CD4-positive, alpha-beta memory T cell (primary cell): ENCODE results near the gene KCNN4. TPM values are rescaled to one million over a fixed set of nuclear protein-coding genes. Genes with fewer than 3 reads are reported as not detected.
A peak's percentile ranks its signal among the peaks of the same experiment; 100 is the strongest.

Experiments
- CTCF ChIA-PET: fragments of 350-600 bp; sonication (Branson Sonifier 250); formaldehyde crosslinking; loops from one replicate; lab custom pipeline; 2021; ENCODE audit warnings: inconsistent platforms; ENCODE audit not compliant: partially characterized antibody; lab: Charles Lee
- POLR2A ChIA-PET: fragments of 350-600 bp; sonication (Branson Sonifier 250); formaldehyde crosslinking; loops from one replicate; lab custom pipeline; 2021; ENCODE audit not compliant: partially characterized antibody; lab: Charles Lee
- DNase-seq, 5 donors: peaks; one replicate each; pipeline versions ENCODE4 v3.0.0 to v3.0.0-alpha.2; 2020 to 2022; ENCODE audit warnings: mixed read lengths in 1 of 5
- H3K27ac ChIP-seq: one replicate; pipeline ENCODE4 v1.7.0; 2013; ENCODE audit warnings: low read depth, low read length
- H3K27me3 ChIP-seq: 2 replicates; pipeline ENCODE4 v1.7.0; 2013; ENCODE audit warnings: mild to moderate bottlenecking, low read length, moderate library complexity; ENCODE audit not compliant: insufficient read depth
- H3K36me3 ChIP-seq: 2 replicates; pipeline ENCODE4 v1.7.0; 2013; ENCODE audit warnings: mild to moderate bottlenecking, low read length, moderate library complexity; ENCODE audit not compliant: insufficient read depth
- H3K4me1 ChIP-seq: 2 replicates; pipeline ENCODE4 v1.7.0; 2013; ENCODE audit warnings: mild to moderate bottlenecking, low read length, moderate library complexity; ENCODE audit not compliant: insufficient read depth
- H3K4me3 ChIP-seq, 2 donors: one replicate each; pipeline ENCODE4 v1.7.0; 2013; ENCODE audit warnings: low read length in 2 of 2, mild to moderate bottlenecking in 1 of 2
- H3K9me3 ChIP-seq, 2 donors: one replicate each; pipeline ENCODE4 v1.7.0; 2013; ENCODE audit warnings: low read length in 2 of 2, control low read depth in 1 of 2; ENCODE audit not compliant: control insufficient read depth in 1 of 2
- H3K27ac Mint-ChIP-seq, 7 donors: one replicate each; pipeline ENCODE4 v1.8.0; 2020 to 2021; ENCODE audit warnings: mixed read lengths in 7 of 7, mild to moderate bottlenecking in 6 of 7, inconsistent platforms in 3 of 7, moderate library complexity in 3 of 7
- H3K27me3 Mint-ChIP-seq, 2 donors: one replicate each; pipeline ENCODE4 v1.8.0; 2020 to 2021; ENCODE audit warnings: mixed read lengths in 2 of 2
- H3K36me3 Mint-ChIP-seq, 2 donors: one replicate each; pipeline ENCODE4 v1.8.0; 2020 to 2021; ENCODE audit warnings: mixed read lengths in 2 of 2, inconsistent platforms in 1 of 2, mild to moderate bottlenecking in 1 of 2
- H3K4me1 Mint-ChIP-seq, 4 donors: one replicate each; pipeline ENCODE4 v1.8.0; 2020 to 2021; ENCODE audit warnings: mixed read lengths in 4 of 4, mild to moderate bottlenecking in 1 of 4
- H3K4me3 Mint-ChIP-seq, 8 donors: one replicate each; pipeline ENCODE4 v1.8.0; 2020 to 2021; ENCODE audit warnings: mixed read lengths in 8 of 8, mild to moderate bottlenecking in 7 of 8, moderate library complexity in 6 of 8, inconsistent platforms in 3 of 8
- H3K9me3 Mint-ChIP-seq, 8 donors: one replicate each; pipeline ENCODE4 v1.8.0; 2020 to 2021; ENCODE audit warnings: mixed read lengths in 8 of 8, mild to moderate bottlenecking in 5 of 8, inconsistent platforms in 3 of 8, moderate library complexity in 1 of 8
- intact Hi-C: fragments of 100-400 bp; cut with micrococcal nuclease; formaldehyde crosslinking; loops from one replicate; pipeline ENCODE4 v1.15.1; 2023
- polyA plus RNA-seq, 2 donors: library from polyadenylated mRNA; unstranded; fragments of 300-500 nt; fragmentation: Illumina TruSeq; gene quantifications; one replicate each; pipeline ENCODE4 v1.2.3, GENCODE V29; 2021
- total RNA-seq, 2 experiments: library from RNA; stranded (reverse); gene quantifications; one replicate each; pipeline ENCODE4 v1.2.3, GENCODE V29; 2021

The KCNN4 gene
- total and polyA plus RNA-seq, 4 experiments from 2014 or later, result 10.5 to 33.9 (median 28.7) TPM

- CTCF ChIA-PET, result interaction anchor here (1.3 kb wide), 1 partner anchor 57 kb away, joined by 3 read pairs; no protein-coding TSS in a partner anchor
- H3K27ac Mint-ChIP-seq, result peak overlapping the region in 2 of 7 donors; percentile 5 to 27
- intact Hi-C loops, result no loop called here
Observed at GRCh38 chr19:43725468-43725867, 55.3 kb downstream of the KCNN4 start.

GRCh38 chr19:43724896-43725295, 55.9 kb downstream of the KCNN4 start:
- Histone ChIP-seq H3K9me3 (no peaks in the 10 kb centered on the region), H3K27me3 (no peaks in the 10 kb centered on the region), H3K36me3 (peaks cover 11% of the 10 kb centered on the region), H3K4me1 (no peaks in the 10 kb centered on the region), H3K27ac (no peak overlapping the region), H3K4me3 (no peak overlapping the region)
- H3K4me1 Mint-ChIP-seq, result peaks cover 0 to 3% (median 0%) of the 10 kb centered on the region in 4 donors
- ChIA-PET CTCF (no interaction called here), POLR2A (interaction anchor here (1.0 kb wide), 1 partner anchor 12 kb away, joined by 3 read pairs; no protein-coding TSS in a partner anchor)
- H3K27ac Mint-ChIP-seq, result peak overlapping the region in 2 of 7 donors; percentile 25 to 35
- H3K27me3 Mint-ChIP-seq, result no peaks in the 10 kb centered on the region
- intact Hi-C loops, result no loop called here
- DNase-seq, result no peak
- H3K36me3 Mint-ChIP-seq, result peaks cover 19% of the 10 kb centered on the region in 2 donors
- H3K4me3 Mint-ChIP-seq, result no peak overlapping the region
- H3K9me3 Mint-ChIP-seq, result no peaks in the 10 kb centered on the region

More at GRCh38 chr19:43725468-43725867, 55.3 kb downstream of the KCNN4 start:
- peaks cover 0 to 3% (median under 1%) of the 10 kb centered on the region in 4 donors for H3K4me1 Mint-ChIP-seq
- POLR2A ChIA-PET, result interaction anchor here (1.0 kb wide), 1 partner anchor 12 kb away, joined by 3 read pairs; no protein-coding TSS in a partner anchor
- H3K9me3 Mint-ChIP-seq, result no peaks in the 10 kb centered on the region
- Histone ChIP-seq H3K27me3 (no peaks in the 10 kb centered on the region), H3K27ac (no peak overlapping the region), H3K36me3 (peaks cover 14% of the 10 kb centered on the region), H3K4me1 (no peaks in the 10 kb centered on the region), H3K4me3 (no peak overlapping the region), H3K9me3 (no peaks in the 10 kb centered on the region)
- no peaks in the 10 kb centered on the region for H3K27me3 Mint-ChIP-seq
- H3K36me3 Mint-ChIP-seq, result peaks cover 22 to 24% of the 10 kb centered on the region in 2 donors
- no peak for DNase-seq
- no peak overlapping the region for H3K4me3 Mint-ChIP-seq

GRCh38 chr19:43723588-43723987, 57.2 kb downstream of the KCNN4 start:
- no peaks in the 10 kb centered on the region for H3K27me3 Mint-ChIP-seq
- H3K27ac Mint-ChIP-seq, result no peak overlapping the region
- CTCF ChIA-PET, result interaction anchor here (1.5 kb wide), 1 partner anchor 55 kb away, joined by 3 read pairs; no protein-coding TSS in a partner anchor

GRCh38 chr19:43721469-43722048, 59.2 kb downstream of the KCNN4 start:
- DNase-seq, result no peak
- ChIA-PET POLR2A (no interaction called here), CTCF (interaction anchor here (0.9 kb wide), 1 partner anchor 24 kb away, joined by 4 read pairs; no protein-coding TSS in a partner anchor)
- Mint-ChIP-seq H3K27ac (peak overlapping the region in 1 of 7 donors; percentile 36), H3K4me1 (peaks cover 0 to 3% (median 0%) of the 10 kb centered on the region in 4 donors), H3K36me3 (no peaks in the 10 kb centered on the region), H3K9me3 (no peaks in the 10 kb centered on the region), H3K4me3 (no peak overlapping the region), H3K27me3 (no peaks in the 10 kb centered on the region)
- no peaks in the 10 kb centered on the region for H3K27me3 ChIP-seq
- no peaks in the 10 kb centered on the region for H3K36me3 ChIP-seq
- no peak overlapping the region for H3K4me3 ChIP-seq
- no peaks in the 10 kb centered on the region for H3K4me1 ChIP-seq
- intact Hi-C loops, result no loop called here
- no peaks in the 10 kb centered on the region for H3K9me3 ChIP-seq
- H3K27ac ChIP-seq, result no peak overlapping the region

More at GRCh38 chr19:43723588-43723987, 57.2 kb downstream of the KCNN4 start:
- Mint-ChIP-seq H3K9me3 (no peaks in the 10 kb centered on the region), H3K4me3 (no peak overlapping the region), H3K36me3 (peaks cover 8 to 9% of the 10 kb centered on the region in 2 donors), H3K4me1 (peaks cover 0 to 3% (median 0%) of the 10 kb centered on the region in 4 donors)
- H3K9me3 ChIP-seq, result no peaks in the 10 kb centered on the region
- DNase-seq, result no peak
- no peaks in the 10 kb centered on the region for H3K27me3 ChIP-seq
- H3K36me3 ChIP-seq, result peaks cover 3% of the 10 kb centered on the region
- H3K27ac ChIP-seq, result no peak overlapping the region
- intact Hi-C loops, result no loop called here
- POLR2A ChIA-PET, result no interaction called here
- H3K4me1 ChIP-seq, result no peaks in the 10 kb centered on the region
- no peak overlapping the region for H3K4me3 ChIP-seq

GRCh38 chr19:43720936-43721335, 59.8 kb downstream of the KCNN4 start:
- intact Hi-C loops, result no loop called here
- Histone ChIP-seq H3K4me3 (no peak overlapping the region), H3K27ac (no peak overlapping the region), H3K27me3 (no peaks in the 10 kb centered on the region), H3K9me3 (no peaks in the 10 kb centered on the region), H3K4me1 (no peaks in the 10 kb centered on the region), H3K36me3 (no peaks in the 10 kb centered on the region)
- peaks cover 0 to 3% (median 0%) of the 10 kb centered on the region in 4 donors for H3K4me1 Mint-ChIP-seq
- no peak for DNase-seq
- no peak overlapping the region for H3K4me3 Mint-ChIP-seq
- ChIA-PET POLR2A (no interaction called here), CTCF (no interaction called here)
- H3K36me3 Mint-ChIP-seq, result no peaks in the 10 kb centered on the region
- H3K9me3 Mint-ChIP-seq, result no peaks in the 10 kb centered on the region
- H3K27me3 Mint-ChIP-seq, result no peaks in the 10 kb centered on the region
- H3K27ac Mint-ChIP-seq, result peak overlapping the region in 1 of 7 donors; percentile 73

- Mint-ChIP-seq H3K27me3 (peaks cover 0 to 2% of the 10 kb centered on the region in 2 donors), H3K36me3 (no peaks in the 10 kb centered on the region), H3K9me3 (no peaks in the 10 kb centered on the region), H3K4me1 (no peaks in the 10 kb centered on the region), H3K4me3 (no peak overlapping the region), H3K27ac (no peak overlapping the region)
- no peaks in the 10 kb centered on the region for H3K9me3 ChIP-seq
- no peaks in the 10 kb centered on the region for H3K27me3 ChIP-seq
- DNase-seq, result no peak
- H3K36me3 ChIP-seq, result no peaks in the 10 kb centered on the region
- ChIA-PET POLR2A (no interaction called here), CTCF (no interaction called here)
- H3K4me3 ChIP-seq, result no peak overlapping the region
- intact Hi-C loops, result no loop called here
- H3K4me1 ChIP-seq, result no peaks in the 10 kb centered on the region
- no peak overlapping the region for H3K27ac ChIP-seq
Observed at GRCh38 chr19:43719918-43720317, 60.9 kb downstream of the KCNN4 start.

- Histone ChIP-seq H3K4me1 (no peaks in the 10 kb centered on the region), H3K4me3 (no peak overlapping the region), H3K27me3 (no peaks in the 10 kb centered on the region), H3K36me3 (no peaks in the 10 kb centered on the region), H3K27ac (no peak overlapping the region), H3K9me3 (no peaks in the 10 kb centered on the region)
- DNase-seq, result no peak
- Mint-ChIP-seq H3K4me1 (no peaks in the 10 kb centered on the region), H3K4me3 (no peak overlapping the region), H3K36me3 (no peaks in the 10 kb centered on the region), H3K27ac (no peak overlapping the region), H3K9me3 (no peaks in the 10 kb centered on the region), H3K27me3 (peaks cover 2 to 5% of the 10 kb centered on the region in 2 donors)
- POLR2A ChIA-PET, result no interaction called here
- intact Hi-C loops, result no loop called here
- CTCF ChIA-PET, result no interaction called here
Observed at GRCh38 chr19:43719378-43719868, 61.4 kb downstream of the KCNN4 start.
